ENCODE data around the gene AKR1D1.

- no peak for TF ChIP-seq CTCF (IDR thresholded peaks at IDR 0.05)
- no peak for TF ChIP-seq TCF7L2 (IDR thresholded peaks at IDR 0.05; ENCODE audit: low read depth, low read length)
- no peak for TF ChIP-seq POLR2AphosphoS5 (IDR thresholded peaks at IDR 0.05; ENCODE audit: low read depth, low read length)
- no peak for TF ChIP-seq SIN3A (IDR thresholded peaks at IDR 0.05; ENCODE audit: borderline replicate concordance, insufficient read depth, low read depth, low read length)
Measured at GRCh38 chr7:138089080-138089901, 13.0 kb downstream of the AKR1D1 start.
